HepG2 (cell line): ENCODE results near the gene SLC16A11. TPM values are rescaled to one million over a fixed set of nuclear protein-coding genes. Genes with fewer than 3 reads are reported as not detected.

Source experiments
- ARNT2 ChIP-seq: sonication (generic); formaldehyde crosslinking; IDR thresholded peaks from 2 replicates; pipeline ENCODE4 v1.8.0; 2022; ENCODE audit warnings: mild to moderate bottlenecking, low read depth, missing genetic modification reagents, moderate library complexity
- CHCHD3 ChIP-seq: sonication (generic); formaldehyde crosslinking; IDR thresholded peaks from 2 replicates; pipeline ENCODE4 v1.8.0; 2022; ENCODE audit warnings: mild to moderate bottlenecking, missing genetic modification reagents, moderate library complexity
- CHD2 ChIP-seq: IDR thresholded peaks from 2 replicates; pipeline ENCODE4 v1.6.1; 2011; ENCODE audit warnings: low read depth, low read length, improper control_type of control experiment
- EP300 ChIP-seq, 3 experiments: sonication (generic) in 1 of 3; formaldehyde crosslinking in 1 of 3; IDR thresholded peaks; 2 replicates each; pipeline versions ENCODE4 v1.5.1 to v1.6.1; 2011 to 2020; ENCODE audit warnings: low read depth in 2 of 3, low read length in 2 of 3, borderline replicate concordance in 1 of 3, improper control_type of control experiment in 1 of 3, mild to moderate bottlenecking in 1 of 3, missing genetic modification reagents in 1 of 3, moderate library complexity in 1 of 3
- EZH2 ChIP-seq: conservative IDR thresholded peaks from 2 replicates; pipeline ENCODE4 v1.6.1; 2012; ENCODE audit warnings: mild to moderate bottlenecking, low read depth, low read length, moderate library complexity
- KLF11 ChIP-seq: IDR thresholded peaks from 2 replicates; pipeline ENCODE4 v1.6.1; 2016; ENCODE audit warnings: missing compliant biosample characterization
- MATR3 ChIP-seq: sonication (generic); formaldehyde crosslinking; IDR thresholded peaks from 2 replicates; pipeline ENCODE4 v1.4.0; 2020; ENCODE audit warnings: missing genetic modification reagents
- MBD4 ChIP-seq: IDR thresholded peaks from 2 replicates; pipeline ENCODE4 v1.6.1; 2012; ENCODE audit warnings: low read length, inconsistent platforms, borderline replicate concordance
- MEF2D ChIP-seq: sonication (generic); formaldehyde crosslinking; IDR thresholded peaks from 2 replicates; pipeline ENCODE4 v1.5.1; 2020; ENCODE audit warnings: mild to moderate bottlenecking, missing genetic modification reagents
- RNF2 ChIP-seq: fragments of 450-650 bp; conservative IDR thresholded peaks from 2 replicates; pipeline ENCODE4 v1.6.1; 2016; ENCODE audit warnings: low read depth
- SALL1 ChIP-seq: sonication (generic); formaldehyde crosslinking; IDR thresholded peaks from 2 replicates; pipeline ENCODE4 v1.8.0; 2022; ENCODE audit warnings: mild to moderate bottlenecking, missing genetic modification reagents
- ZBTB21 ChIP-seq: sonication (generic); formaldehyde crosslinking; IDR thresholded peaks from 2 replicates; pipeline ENCODE4 v1.4.0; 2020; ENCODE audit warnings: missing genetic modification reagents
- ZBTB42 ChIP-seq: sonication (generic); formaldehyde crosslinking; IDR thresholded peaks from 2 replicates; pipeline ENCODE4 v1.5.0; 2020; ENCODE audit warnings: mild to moderate bottlenecking, missing genetic modification reagents
- ZNF138 ChIP-seq: sonication (generic); formaldehyde crosslinking; IDR thresholded peaks from 2 replicates; pipeline ENCODE4 v1.5.0; 2020; ENCODE audit warnings: mild to moderate bottlenecking, low read depth, missing genetic modification reagents
- ZNF282 ChIP-seq: fragments of 450-650 bp; IDR thresholded peaks from 2 replicates; pipeline ENCODE4 v1.6.1; 2018; ENCODE audit not compliant: partially characterized antibody
- ZNF382 ChIP-seq: sonication (generic); formaldehyde crosslinking; IDR thresholded peaks from 2 replicates; pipeline ENCODE4 v1.5.0; 2020; ENCODE audit warnings: missing genetic modification reagents, mild to moderate bottlenecking, borderline replicate concordance
- ZNF841 ChIP-seq: sonication (generic); formaldehyde crosslinking; IDR thresholded peaks from 2 replicates; pipeline ENCODE4 v1.8.1; 2023; ENCODE audit warnings: missing genetic modification reagents, borderline replicate concordance
- polyA plus RNA-seq, 8 experiments: library from polyadenylated mRNA; depleted of rRNA in 3 of 8; stranded (reverse) in 7 of 8; unstranded in 1 of 8; fragments of >200 nt; fragmentation: Illumina TruSeq in 4 of 8; extraction: Trizol in 4 of 8; gene quantifications; 2 replicates each; pipeline versions ENCODE4 v1.2.1 to v1.2.3, GENCODE V29; 2011 to 2016; ENCODE audit warnings: low read depth in 4 of 8, missing spikeins in 1 of 8, mixed read lengths in 1 of 8; ENCODE audit not compliant: insufficient read depth in 1 of 8
- total RNA-seq, 5 experiments: library from RNA; depleted of rRNA; stranded (reverse); fragments of >200 nt; fragmentation: Illumina TruSeq; extraction: Trizol; gene quantifications; 2 replicates each; pipeline ENCODE4 v1.2.3, GENCODE V29; 2016; ENCODE audit warnings: low read depth in 1 of 5
- TF ChIP-seq, protein P1 (sequence below): IDR thresholded peaks from 2 replicates; pipeline ENCODE4 v1.6.1; 2018; ENCODE audit warnings: missing genetic modification reagents, mild to moderate bottlenecking, missing compliant biosample characterization
- TF ChIP-seq, protein P2 (sequence below): sonication (generic); formaldehyde crosslinking; IDR thresholded peaks from 2 replicates; pipeline ENCODE4 v1.8.1; 2022; ENCODE audit warnings: mild to moderate bottlenecking, missing genetic modification reagents
- TF ChIP-seq, protein P3 (sequence below): sonication (generic); formaldehyde crosslinking; IDR thresholded peaks from 2 replicates; pipeline ENCODE4 v1.5.1; 2020; ENCODE audit warnings: mild to moderate bottlenecking, moderate library complexity, missing genetic modification reagents
- TF ChIP-seq, protein P4 (sequence below): IDR thresholded peaks from 2 replicates; pipeline ENCODE4 v1.4.0; 2020; ENCODE audit warnings: mild to moderate bottlenecking, missing genetic modification reagents

The SLC16A11 gene
- total and polyA plus RNA-seq, 2 of the 13 experiments (the other 11 are each of a cell fraction or from before 2014, with no cell fraction given), result not detected

DNA sequence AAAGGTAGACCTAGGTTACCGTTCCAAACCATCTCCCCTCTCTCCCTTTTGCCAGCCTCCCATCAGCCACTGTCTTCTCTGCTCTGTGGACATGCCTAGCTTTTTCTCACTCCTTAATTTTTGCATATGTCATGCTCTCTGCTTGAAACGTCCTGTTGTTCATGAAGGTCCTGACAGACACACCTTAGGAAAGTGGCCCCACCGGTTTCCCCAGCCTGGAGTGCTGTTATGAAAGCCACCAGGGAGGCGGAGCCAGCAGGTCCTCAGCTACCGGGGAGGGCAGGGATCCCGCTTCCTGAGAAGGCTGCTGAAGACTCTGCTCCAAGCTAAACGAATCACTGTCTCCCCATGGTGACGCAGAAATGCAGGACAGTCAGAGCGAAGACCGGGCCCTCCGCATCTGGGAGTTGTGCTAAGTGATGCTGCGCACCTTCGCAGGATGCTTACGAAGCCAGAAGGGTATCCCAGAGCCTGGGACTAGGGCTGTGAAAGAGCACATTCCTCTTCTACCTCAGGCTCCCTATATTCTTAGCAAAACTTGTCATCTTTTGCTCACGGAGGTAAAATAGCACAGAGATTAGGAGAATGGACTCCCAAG is 2.3 kb upstream of the SLC16A11 start (continued):
- TF ChIP-seq, protein P1, sequence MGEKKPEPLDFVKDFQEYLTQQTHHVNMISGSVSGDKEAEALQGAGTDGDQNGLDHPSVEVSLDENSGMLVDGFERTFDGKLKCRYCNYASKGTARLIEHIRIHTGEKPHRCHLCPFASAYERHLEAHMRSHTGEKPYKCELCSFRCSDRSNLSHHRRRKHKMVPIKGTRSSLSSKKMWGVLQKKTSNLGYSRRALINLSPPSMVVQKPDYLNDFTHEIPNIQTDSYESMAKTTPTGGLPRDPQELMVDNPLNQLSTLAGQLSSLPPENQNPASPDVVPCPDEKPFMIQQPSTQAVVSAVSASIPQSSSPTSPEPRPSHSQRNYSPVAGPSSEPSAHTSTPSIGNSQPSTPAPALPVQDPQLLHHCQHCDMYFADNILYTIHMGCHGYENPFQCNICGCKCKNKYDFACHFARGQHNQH, result no peak
- TF ChIP-seq ZBTB42 (CRISPR knock-in tag), result no peak
- no peak for TF ChIP-seq ZNF282
- TF ChIP-seq ARNT2 (CRISPR knock-in tag), result no peak
- no peak for TF ChIP-seq CHCHD3 (CRISPR knock-in tag)
- TF ChIP-seq RNF2, result no peak
- TF ChIP-seq MEF2D (CRISPR knock-in tag), result peak; percentile 19; the same call in 1 of the 2 replicates
- TF ChIP-seq ZBTB21, result no peak
- no peak for TF ChIP-seq ZNF382
- TF ChIP-seq SALL1 (CRISPR knock-in tag), result peak; percentile 17; the same call in 1 of the 2 replicates
- no peak for TF ChIP-seq KLF11 (CRISPR knock-in tag)
- no peak for TF ChIP-seq EZH2
- TF ChIP-seq, protein P2, sequence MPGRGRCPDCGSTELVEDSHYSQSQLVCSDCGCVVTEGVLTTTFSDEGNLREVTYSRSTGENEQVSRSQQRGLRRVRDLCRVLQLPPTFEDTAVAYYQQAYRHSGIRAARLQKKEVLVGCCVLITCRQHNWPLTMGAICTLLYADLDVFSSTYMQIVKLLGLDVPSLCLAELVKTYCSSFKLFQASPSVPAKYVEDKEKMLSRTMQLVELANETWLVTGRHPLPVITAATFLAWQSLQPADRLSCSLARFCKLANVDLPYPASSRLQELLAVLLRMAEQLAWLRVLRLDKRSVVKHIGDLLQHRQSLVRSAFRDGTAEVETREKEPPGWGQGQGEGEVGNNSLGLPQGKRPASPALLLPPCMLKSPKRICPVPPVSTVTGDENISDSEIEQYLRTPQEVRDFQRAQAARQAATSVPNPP (CRISPR knock-in tag), result no peak
- no peak for TF ChIP-seq MATR3 (CRISPR knock-in tag)
- no peak for TF ChIP-seq CHD2
- TF ChIP-seq, protein P3, sequence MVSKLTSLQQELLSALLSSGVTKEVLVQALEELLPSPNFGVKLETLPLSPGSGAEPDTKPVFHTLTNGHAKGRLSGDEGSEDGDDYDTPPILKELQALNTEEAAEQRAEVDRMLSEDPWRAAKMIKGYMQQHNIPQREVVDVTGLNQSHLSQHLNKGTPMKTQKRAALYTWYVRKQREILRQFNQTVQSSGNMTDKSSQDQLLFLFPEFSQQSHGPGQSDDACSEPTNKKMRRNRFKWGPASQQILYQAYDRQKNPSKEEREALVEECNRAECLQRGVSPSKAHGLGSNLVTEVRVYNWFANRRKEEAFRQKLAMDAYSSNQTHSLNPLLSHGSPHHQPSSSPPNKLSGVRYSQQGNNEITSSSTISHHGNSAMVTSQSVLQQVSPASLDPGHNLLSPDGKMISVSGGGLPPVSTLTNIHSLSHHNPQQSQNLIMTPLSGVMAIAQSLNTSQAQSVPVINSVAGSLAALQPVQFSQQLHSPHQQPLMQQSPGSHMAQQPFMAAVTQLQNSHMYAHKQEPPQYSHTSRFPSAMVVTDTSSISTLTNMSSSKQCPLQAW, result no peak
- TF ChIP-seq ZNF138 (CRISPR knock-in tag), result no peak
- TF ChIP-seq, protein P4, sequence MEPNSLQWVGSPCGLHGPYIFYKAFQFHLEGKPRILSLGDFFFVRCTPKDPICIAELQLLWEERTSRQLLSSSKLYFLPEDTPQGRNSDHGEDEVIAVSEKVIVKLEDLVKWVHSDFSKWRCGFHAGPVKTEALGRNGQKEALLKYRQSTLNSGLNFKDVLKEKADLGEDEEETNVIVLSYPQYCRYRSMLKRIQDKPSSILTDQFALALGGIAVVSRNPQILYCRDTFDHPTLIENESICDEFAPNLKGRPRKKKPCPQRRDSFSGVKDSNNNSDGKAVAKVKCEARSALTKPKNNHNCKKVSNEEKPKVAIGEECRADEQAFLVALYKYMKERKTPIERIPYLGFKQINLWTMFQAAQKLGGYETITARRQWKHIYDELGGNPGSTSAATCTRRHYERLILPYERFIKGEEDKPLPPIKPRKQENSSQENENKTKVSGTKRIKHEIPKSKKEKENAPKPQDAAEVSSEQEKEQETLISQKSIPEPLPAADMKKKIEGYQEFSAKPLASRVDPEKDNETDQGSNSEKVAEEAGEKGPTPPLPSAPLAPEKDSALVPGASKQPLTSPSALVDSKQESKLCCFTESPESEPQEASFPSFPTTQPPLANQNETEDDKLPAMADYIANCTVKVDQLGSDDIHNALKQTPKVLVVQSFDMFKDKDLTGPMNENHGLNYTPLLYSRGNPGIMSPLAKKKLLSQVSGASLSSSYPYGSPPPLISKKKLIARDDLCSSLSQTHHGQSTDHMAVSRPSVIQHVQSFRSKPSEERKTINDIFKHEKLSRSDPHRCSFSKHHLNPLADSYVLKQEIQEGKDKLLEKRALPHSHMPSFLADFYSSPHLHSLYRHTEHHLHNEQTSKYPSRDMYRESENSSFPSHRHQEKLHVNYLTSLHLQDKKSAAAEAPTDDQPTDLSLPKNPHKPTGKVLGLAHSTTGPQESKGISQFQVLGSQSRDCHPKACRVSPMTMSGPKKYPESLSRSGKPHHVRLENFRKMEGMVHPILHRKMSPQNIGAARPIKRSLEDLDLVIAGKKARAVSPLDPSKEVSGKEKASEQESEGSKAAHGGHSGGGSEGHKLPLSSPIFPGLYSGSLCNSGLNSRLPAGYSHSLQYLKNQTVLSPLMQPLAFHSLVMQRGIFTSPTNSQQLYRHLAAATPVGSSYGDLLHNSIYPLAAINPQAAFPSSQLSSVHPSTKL, result no peak
- no peak for TF ChIP-seq MBD4
- no peak for TF ChIP-seq EP300 (IDR thresholded peaks at IDR 0.05; ENCODE audit: low read depth in 2 of 2, low read length in 2 of 2)
- TF ChIP-seq EP300 (CRISPR knock-in tag; IDR thresholded peaks at IDR 0.05; ENCODE audit: borderline replicate concordance), result no peak
- no peak for TF ChIP-seq ZNF841
